Nephron (organoid): ENCODE results near the gene U2AF2.

Source experiments
- H3K27ac Mint-ChIP-seq, 3 experiments: 2 replicates each; pipeline ENCODE4 v1.8.0; 2020; ENCODE audit warnings: mixed read lengths in 3 of 3, mild to moderate bottlenecking in 2 of 3, moderate library complexity in 1 of 3
- H3K27me3 Mint-ChIP-seq: 2 replicates; pipeline ENCODE4 v1.8.0; 2021; ENCODE audit warnings: low read depth, mild to moderate bottlenecking, moderate library complexity, mixed read lengths
- H3K36me3 Mint-ChIP-seq: 2 replicates; pipeline ENCODE4 v1.8.0; 2020; ENCODE audit warnings: low read depth, mixed read lengths
- H3K4me1 Mint-ChIP-seq: 2 replicates; pipeline ENCODE4 v1.8.0; 2020; ENCODE audit warnings: mixed read lengths
- H3K4me3 Mint-ChIP-seq, 3 experiments: 2 replicates each; pipeline ENCODE4 v1.8.0; 2020; ENCODE audit warnings: mild to moderate bottlenecking in 3 of 3, mixed read lengths in 3 of 3, moderate library complexity in 2 of 3
- H3K9me3 Mint-ChIP-seq: 2 replicates; pipeline ENCODE4 v1.8.0; 2020; ENCODE audit warnings: mixed read lengths
- CTCF ChIP-seq, 3 experiments: fragments of 200-600 bp; sonication (generic); IDR thresholded peaks; one replicate each; pipeline ENCODE4 v1.5.0; 2021; ENCODE audit warnings: antibody characterized with exemption in 3 of 3; ENCODE audit not compliant: unreplicated experiment in 3 of 3

U2AF2 gene

DNA sequence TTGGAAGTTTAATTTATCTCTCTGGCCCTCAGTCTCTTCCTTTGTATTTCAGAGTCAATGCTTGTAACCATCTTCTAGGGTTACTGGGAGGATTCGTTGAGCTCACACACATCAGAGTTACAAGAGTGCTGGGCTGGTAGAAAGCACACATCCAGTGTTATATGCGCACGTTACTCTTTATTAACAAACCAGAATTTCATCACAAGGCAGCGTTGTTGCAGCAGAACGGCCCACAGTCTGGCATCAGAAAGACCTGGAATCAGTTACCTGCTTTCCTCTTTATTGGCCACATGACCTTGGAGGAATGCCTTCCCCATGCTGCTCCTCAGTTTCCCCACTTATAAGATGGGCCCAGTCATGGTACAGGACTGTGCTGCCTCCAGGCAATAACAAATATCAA lies 45.5 kb upstream of the U2AF2 start:
- Mint-ChIP-seq H3K36me3 (peaks cover 54% of the 10 kb centered on the region), H3K9me3 (no peaks in the 10 kb centered on the region), H3K27ac (no peak overlapping the region), H3K4me3 (peak overlapping the region in 2 of 3 experiments; percentile 16 to 54), H3K4me1 (peaks cover 21% of the 10 kb centered on the region), H3K27me3 (no peaks in the 10 kb centered on the region)
- no peak for TF ChIP-seq CTCF (IDR thresholded peaks at IDR 0.05; ENCODE audit: unreplicated experiment in 3 of 3)

DNA sequence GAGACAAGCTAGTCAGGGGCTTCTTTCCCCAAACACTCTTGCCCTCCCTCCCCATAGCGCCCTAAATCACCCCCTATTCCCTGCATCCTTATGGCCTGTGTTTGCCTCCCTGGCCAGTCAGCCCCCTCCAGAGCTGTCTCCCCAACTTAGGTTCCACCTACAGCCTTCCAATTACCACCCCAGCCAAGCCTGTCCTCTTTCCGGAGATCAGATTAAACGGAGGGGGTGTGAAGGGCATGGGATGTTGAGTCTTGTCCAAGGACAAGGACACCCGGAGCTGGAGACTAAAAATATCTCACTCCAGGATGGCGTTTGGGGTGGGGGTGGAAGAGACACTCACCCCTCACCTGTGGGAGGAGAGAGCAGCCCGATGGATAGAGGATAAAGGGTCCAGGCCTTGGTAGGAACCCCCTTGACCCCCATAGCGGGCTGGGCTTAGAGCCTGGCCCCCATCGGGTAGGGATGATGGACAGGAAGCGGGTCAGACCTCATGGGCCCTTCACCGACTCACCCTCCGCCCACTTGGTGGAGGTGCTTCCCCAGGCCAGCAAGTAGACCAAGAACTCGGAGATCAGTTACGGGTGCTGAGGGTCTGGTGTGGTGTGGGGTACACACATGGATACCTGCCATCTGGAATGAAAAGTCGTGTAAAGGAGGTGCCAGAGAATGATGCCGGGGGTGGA lies 43.4 kb upstream of the U2AF2 start:
- H3K36me3 Mint-ChIP-seq: peaks cover 57% of the 10 kb centered on the region
- H3K27me3 Mint-ChIP-seq: no peaks in the 10 kb centered on the region
- no peak for TF ChIP-seq CTCF (IDR thresholded peaks at IDR 0.05; ENCODE audit: unreplicated experiment in 3 of 3)
- H3K4me1 Mint-ChIP-seq: peaks cover 12% of the 10 kb centered on the region
- H3K4me3 Mint-ChIP-seq: no peak overlapping the region
- peak overlapping the region in 1 of 3 experiments; percentile 65 for H3K27ac Mint-ChIP-seq
- no peaks in the 10 kb centered on the region for H3K9me3 Mint-ChIP-seq

- Mint-ChIP-seq H3K27me3 (no peaks in the 10 kb centered on the region), H3K27ac (peak overlapping the region in 1 of 3 experiments; percentile 65), H3K4me1 (peaks cover 5% of the 10 kb centered on the region), H3K4me3 (no peak overlapping the region), H3K36me3 (peaks cover 58% of the 10 kb centered on the region), H3K9me3 (no peaks in the 10 kb centered on the region)
- TF ChIP-seq CTCF (IDR thresholded peaks at IDR 0.05; ENCODE audit: unreplicated experiment in 3 of 3): no peak
Observed at GRCh38 chr19:55611983-55612645, 42.7 kb upstream of the U2AF2 start.

GRCh38 chr19:55613396-55613795 lies 41.4 kb upstream of the U2AF2 start:
- Mint-ChIP-seq H3K4me1 (no peaks in the 10 kb centered on the region), H3K4me3 (no peak overlapping the region), H3K27me3 (no peaks in the 10 kb centered on the region), H3K36me3 (peaks cover 57% of the 10 kb centered on the region), H3K27ac (no peak overlapping the region), H3K9me3 (no peaks in the 10 kb centered on the region)
- no peak for TF ChIP-seq CTCF (IDR thresholded peaks at IDR 0.05; ENCODE audit: unreplicated experiment in 3 of 3)

DNA sequence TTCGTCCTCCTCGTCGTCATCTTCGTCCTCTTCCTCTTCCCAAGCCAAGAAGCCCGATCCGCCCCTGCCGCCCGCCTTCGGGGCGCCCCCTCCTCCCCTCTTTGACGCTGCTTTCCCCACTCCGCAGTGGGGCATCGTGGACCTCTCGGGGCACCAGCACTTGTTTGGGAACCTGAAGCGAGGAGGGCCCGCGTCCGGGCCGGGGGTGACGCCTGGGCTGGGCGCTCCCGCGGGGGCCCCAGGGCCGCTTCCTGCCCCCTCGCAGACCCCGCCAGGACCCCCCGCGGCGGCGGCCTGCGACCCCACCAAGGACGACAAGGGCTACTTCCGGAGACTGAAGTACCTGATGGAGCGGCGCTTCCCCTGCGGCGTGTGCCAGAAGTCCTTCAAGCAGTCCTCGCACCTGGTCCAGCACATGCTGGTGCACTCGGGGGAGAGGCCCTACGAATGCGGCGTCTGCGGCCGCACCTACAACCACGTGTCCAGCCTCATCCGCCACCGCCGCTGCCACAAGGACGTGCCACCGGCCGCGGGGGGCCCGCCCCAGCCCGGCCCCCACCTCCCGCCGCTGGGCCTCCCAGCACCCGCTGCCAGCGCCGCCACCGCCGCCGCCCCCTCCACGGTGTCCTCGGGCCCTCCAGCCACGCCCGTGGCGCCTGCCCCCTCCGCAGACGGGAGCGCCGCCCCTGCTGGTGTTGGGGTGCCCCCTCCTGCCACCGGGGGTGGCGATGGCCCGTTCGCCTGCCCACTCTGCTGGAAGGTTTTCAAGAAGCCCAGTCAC lies 40.7 kb upstream of the U2AF2 start:
- Mint-ChIP-seq H3K9me3 (no peaks in the 10 kb centered on the region), H3K27me3 (no peaks in the 10 kb centered on the region), H3K27ac (no peak overlapping the region), H3K36me3 (peaks cover 52% of the 10 kb centered on the region), H3K4me1 (no peaks in the 10 kb centered on the region), H3K4me3 (no peak overlapping the region)
- no peak for TF ChIP-seq CTCF (IDR thresholded peaks at IDR 0.05; ENCODE audit: unreplicated experiment in 3 of 3)
